HUES6 (cell line): ENCODE measurements around the gene ZAP70.

Experiments used
- H3K27ac ChIP-seq: 2 replicates; pipeline ENCODE4 v1.7.0; 2013; ENCODE audit warnings: low read depth, mild to moderate bottlenecking, low read length, inconsistent platforms
- H3K27me3 ChIP-seq: 2 replicates; pipeline ENCODE4 v1.6.1; 2013; ENCODE audit warnings: low read length; ENCODE audit not compliant: control insufficient read depth, insufficient read depth
- H3K36me3 ChIP-seq: 2 replicates; pipeline ENCODE4 v1.6.1; 2013; ENCODE audit warnings: low read length; ENCODE audit not compliant: control insufficient read depth, insufficient read depth
- H3K4me1 ChIP-seq: 2 replicates; pipeline ENCODE4 v1.6.1; 2013; ENCODE audit warnings: low read length; ENCODE audit not compliant: control insufficient read depth, insufficient read depth
- H3K4me3 ChIP-seq: 2 replicates; pipeline ENCODE4 v1.5.1; 2013; ENCODE audit warnings: low read depth, low read length
- H3K9ac ChIP-seq: one replicate; pipeline ENCODE4 v1.6.1; 2013; ENCODE audit warnings: mild to moderate bottlenecking, low read length
- H3K9me3 ChIP-seq: 2 replicates; pipeline ENCODE4 v1.6.1; 2013; ENCODE audit warnings: low read depth, low read length; ENCODE audit not compliant: control insufficient read depth, insufficient read depth

ZAP70 gene

DNA sequence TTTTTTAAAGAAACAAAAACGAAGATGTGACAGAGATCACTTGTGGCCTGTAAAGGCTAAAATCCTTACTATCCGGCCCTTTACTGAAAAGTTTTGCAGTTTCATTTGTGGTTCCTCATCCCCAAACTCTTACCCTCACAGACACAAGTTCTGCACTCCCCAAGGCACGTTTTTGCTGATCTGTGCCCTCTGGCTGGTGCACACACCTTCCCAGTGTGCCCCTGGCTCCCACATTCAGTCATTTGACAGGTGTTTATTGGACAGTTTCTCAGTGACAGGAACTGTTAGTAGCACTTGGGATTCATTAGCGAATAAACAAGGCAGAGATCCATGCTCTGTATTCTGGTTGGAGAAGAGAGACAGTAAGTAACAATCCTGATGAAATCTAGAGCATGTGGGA lies 22.8 kb downstream of the ZAP70 start:
- H3K4me1 ChIP-seq, result no peaks in the 10 kb centered on the region
- H3K9ac ChIP-seq, result no peak overlapping the region
- no peaks in the 10 kb centered on the region for H3K9me3 ChIP-seq
- H3K27me3 ChIP-seq, result no peaks in the 10 kb centered on the region
- no peak overlapping the region for H3K27ac ChIP-seq
- H3K4me3 ChIP-seq, result no peak overlapping the region
- H3K36me3 ChIP-seq, result no peaks in the 10 kb centered on the region; the same call in 1 of the 2 replicates

DNA sequence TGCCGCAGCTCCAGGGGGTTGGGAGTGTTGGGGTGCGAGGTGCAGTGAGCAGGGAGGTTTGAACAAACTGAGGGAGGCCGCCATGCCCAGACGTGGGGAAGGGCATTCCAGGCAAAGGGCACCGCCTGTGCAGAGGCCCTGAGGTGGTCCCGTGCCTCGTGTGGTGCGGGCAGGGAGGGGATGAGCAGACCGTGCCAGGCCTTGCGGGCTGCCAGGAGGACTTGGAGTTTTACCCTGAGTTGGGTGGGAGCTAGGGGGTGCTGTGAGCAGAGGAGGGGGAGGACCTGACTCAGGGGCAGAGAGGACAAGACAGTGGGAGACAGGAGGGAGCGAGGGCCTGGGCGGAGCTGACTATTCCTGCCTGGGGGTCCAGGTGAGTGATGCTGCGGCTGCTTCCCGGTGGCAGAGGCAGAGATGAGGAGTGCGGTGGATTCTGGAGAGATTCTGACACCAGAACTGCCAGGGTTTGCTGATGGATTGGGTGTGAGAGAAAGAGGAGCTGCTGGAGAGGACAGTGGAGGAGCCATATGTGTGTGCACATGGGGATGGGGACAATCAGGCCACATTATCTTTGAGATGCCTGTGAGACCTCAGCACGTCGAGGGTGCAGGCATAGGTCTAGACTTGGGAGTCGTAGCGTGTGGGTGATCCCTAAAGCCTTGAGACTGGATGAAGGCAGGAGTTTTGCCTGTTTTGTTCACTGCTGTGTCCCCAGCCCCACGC lies 23.4 kb downstream of the ZAP70 start:
- Histone ChIP-seq H3K9ac (no peak overlapping the region), H3K27ac (no peak overlapping the region), H3K27me3 (no peaks in the 10 kb centered on the region), H3K4me3 (no peak overlapping the region), H3K4me1 (no peaks in the 10 kb centered on the region), H3K9me3 (no peaks in the 10 kb centered on the region), H3K36me3 (no peaks in the 10 kb centered on the region; the same call in 1 of the 2 replicates)

DNA sequence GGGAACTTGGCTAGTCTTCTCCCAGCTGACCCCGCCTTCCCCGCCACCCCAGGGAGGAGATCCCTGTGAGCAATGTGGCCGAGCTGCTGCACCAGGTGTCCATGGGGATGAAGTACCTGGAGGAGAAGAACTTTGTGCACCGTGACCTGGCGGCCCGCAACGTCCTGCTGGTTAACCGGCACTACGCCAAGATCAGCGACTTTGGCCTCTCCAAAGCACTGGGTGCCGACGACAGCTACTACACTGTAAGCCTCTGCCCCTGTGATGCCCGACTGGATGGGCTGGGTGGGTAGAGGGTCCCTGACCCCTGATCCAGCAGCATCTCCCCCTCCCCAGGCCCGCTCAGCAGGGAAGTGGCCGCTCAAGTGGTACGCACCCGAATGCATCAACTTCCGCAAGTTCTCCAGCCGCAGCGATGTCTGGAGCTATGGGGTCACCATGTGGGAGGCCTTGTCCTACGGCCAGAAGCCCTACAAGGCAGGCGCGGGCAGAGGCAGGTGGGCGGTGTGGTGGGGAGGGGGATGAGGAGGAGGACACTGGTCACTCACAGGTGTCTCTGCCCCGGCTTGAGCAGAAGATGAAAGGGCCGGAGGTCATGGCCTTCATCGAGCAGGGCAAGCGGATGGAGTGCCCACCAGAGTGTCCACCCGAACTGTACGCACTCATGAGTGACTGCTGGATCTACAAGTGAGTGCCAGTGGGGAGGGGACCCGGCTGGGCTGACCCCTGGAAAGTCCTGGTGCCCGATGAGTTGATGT lies 24.2 kb downstream of the ZAP70 start:
- no peaks in the 10 kb centered on the region for H3K4me1 ChIP-seq
- no peaks in the 10 kb centered on the region for H3K9me3 ChIP-seq
- H3K4me3 ChIP-seq, result no peak overlapping the region
- H3K9ac ChIP-seq, result no peak overlapping the region
- H3K27ac ChIP-seq, result no peak overlapping the region
- no peaks in the 10 kb centered on the region for H3K27me3 ChIP-seq
- H3K36me3 ChIP-seq, result no peaks in the 10 kb centered on the region; the same call in 1 of the 2 replicates

DNA sequence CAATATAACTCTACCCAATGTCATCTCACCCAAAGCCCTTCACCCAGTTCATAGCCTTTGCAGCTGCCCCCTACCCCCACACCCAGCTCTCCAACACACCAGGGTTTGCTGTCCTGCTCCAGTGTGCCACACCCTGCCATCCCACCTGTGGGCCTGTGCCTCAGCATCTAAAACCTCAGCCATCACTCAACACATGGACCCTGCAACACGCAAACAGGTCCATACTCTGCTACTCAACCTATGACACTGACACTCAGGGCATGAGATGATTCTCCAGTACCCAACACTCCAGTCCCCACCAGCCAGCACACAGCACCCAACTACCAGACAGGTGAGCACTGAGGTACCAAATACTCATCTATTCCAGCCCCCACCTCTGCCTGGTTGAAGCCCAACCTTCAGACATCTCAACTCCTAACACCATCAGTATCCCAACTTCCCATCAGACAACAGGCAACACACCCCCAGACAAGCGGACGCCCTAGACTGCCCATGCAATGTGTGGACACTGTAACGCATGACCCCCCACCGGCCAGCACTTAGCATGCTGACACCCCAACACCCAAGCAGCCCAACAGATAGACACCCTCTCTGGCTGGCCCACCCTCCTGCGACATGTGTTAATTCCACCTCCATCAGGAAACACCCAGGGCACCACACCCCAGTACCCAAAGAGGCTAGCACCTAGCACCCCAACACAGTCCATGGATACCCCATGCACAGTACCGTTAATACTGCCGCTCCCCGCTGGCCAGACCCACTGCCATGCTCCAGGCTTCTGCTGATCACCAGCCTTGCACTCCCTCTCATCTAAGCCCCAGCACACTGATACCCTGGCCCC lies 25.0 kb downstream of the ZAP70 start:
- no peaks in the 10 kb centered on the region; the same call in 1 of the 2 replicates for H3K36me3 ChIP-seq
- no peak overlapping the region for H3K4me3 ChIP-seq
- no peaks in the 10 kb centered on the region for H3K27me3 ChIP-seq
- no peak overlapping the region for H3K27ac ChIP-seq
- H3K9ac ChIP-seq, result no peak overlapping the region
- H3K9me3 ChIP-seq, result no peaks in the 10 kb centered on the region
- no peaks in the 10 kb centered on the region for H3K4me1 ChIP-seq

GRCh38 chr2:97739020-97739892 lies 25.9 kb downstream of the ZAP70 start:
- H3K36me3 ChIP-seq, result no peaks in the 10 kb centered on the region
- no peak overlapping the region for H3K9ac ChIP-seq
- H3K27ac ChIP-seq, result no peak overlapping the region
- H3K4me3 ChIP-seq, result no peak overlapping the region
- no peaks in the 10 kb centered on the region for H3K4me1 ChIP-seq
- no peaks in the 10 kb centered on the region for H3K9me3 ChIP-seq
- H3K27me3 ChIP-seq, result no peaks in the 10 kb centered on the region

DNA sequence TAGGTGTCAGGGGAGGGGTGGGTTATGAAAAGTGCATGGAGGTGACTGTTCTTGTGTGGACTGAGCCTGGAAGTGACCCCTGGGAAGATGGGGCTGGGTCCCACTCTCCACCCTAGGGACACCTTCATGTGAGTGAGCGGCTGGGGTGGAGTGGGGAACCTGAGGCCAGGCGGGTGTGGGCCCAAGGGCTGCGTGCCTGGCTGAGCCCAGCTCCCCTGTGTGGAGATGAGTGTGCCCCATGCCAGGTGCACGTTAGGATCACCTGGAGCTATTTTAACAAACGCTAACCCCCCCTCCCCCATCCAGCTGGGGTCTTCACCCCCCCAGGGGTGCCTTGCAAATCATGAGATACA lies 26.5 kb downstream of the ZAP70 start:
- Histone ChIP-seq H3K4me1 (no peaks in the 10 kb centered on the region), H3K36me3 (no peaks in the 10 kb centered on the region), H3K4me3 (no peak overlapping the region), H3K27me3 (no peaks in the 10 kb centered on the region), H3K9me3 (no peaks in the 10 kb centered on the region), H3K27ac (no peak overlapping the region), H3K9ac (no peak overlapping the region)

DNA sequence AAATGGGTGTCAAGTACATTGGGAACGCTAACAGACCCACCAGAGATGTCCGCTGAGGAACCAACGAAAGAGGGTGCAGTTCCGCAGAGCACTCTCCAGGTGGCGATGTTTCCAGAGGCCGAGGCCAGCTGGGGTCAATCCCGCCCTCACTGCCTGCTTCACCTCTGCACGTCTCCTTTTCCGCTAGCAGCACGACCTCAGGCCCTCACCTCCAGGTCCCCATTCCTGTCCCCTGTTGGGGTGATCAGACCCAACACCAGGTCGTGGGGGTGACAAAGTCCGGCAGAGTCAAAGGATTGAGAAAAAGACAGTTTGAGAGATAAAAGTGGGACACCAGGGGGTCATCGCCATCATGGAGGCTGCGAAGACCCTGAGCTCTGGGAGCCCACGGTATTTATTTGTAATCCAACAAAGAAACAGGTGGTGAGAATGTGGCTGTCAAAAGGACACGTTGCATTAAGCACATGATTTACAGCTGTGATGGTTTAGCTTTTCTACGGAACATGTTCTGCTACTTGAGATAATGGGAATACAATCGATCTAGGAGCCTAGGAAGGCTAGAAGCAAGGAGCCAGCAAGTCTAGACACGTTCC lies 27.3 kb downstream of the ZAP70 start:
- Histone ChIP-seq H3K9ac (no peak overlapping the region), H3K4me3 (no peak overlapping the region), H3K27ac (no peak overlapping the region), H3K4me1 (no peaks in the 10 kb centered on the region), H3K36me3 (no peaks in the 10 kb centered on the region), H3K27me3 (no peaks in the 10 kb centered on the region), H3K9me3 (no peaks in the 10 kb centered on the region)

DNA sequence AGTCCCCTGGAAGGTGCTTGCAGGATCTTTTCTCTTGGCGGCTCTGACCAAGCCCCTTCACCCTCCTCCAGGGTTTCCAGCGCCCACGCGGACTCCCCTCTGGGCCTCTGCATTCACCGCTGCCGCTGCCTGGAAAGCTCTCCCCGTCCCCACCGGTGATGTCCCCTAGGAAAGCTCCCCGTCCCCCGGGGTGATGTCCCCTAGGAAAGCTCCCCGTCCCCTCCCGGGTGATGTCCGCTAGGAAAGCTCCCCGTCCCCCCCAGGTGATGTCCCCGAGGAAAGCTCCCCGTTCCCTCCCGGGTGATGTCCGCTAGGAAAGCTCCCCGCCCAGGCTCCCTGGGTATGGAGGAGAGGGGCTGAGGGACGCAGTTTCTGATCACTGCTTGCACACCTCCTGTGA lies 27.9 kb downstream of the ZAP70 start:
- Histone ChIP-seq H3K4me3 (no peak overlapping the region), H3K27me3 (no peaks in the 10 kb centered on the region), H3K27ac (no peak overlapping the region), H3K9me3 (no peaks in the 10 kb centered on the region), H3K36me3 (no peaks in the 10 kb centered on the region), H3K4me1 (no peaks in the 10 kb centered on the region), H3K9ac (no peak overlapping the region)

- Histone ChIP-seq H3K27ac (no peak overlapping the region), H3K27me3 (no peaks in the 10 kb centered on the region), H3K4me3 (no peak overlapping the region), H3K36me3 (no peaks in the 10 kb centered on the region), H3K4me1 (no peaks in the 10 kb centered on the region), H3K9ac (no peak overlapping the region), H3K9me3 (no peaks in the 10 kb centered on the region)
Observed at GRCh38 chr2:97741686-97742085, 28.3 kb downstream of the ZAP70 start.

DNA sequence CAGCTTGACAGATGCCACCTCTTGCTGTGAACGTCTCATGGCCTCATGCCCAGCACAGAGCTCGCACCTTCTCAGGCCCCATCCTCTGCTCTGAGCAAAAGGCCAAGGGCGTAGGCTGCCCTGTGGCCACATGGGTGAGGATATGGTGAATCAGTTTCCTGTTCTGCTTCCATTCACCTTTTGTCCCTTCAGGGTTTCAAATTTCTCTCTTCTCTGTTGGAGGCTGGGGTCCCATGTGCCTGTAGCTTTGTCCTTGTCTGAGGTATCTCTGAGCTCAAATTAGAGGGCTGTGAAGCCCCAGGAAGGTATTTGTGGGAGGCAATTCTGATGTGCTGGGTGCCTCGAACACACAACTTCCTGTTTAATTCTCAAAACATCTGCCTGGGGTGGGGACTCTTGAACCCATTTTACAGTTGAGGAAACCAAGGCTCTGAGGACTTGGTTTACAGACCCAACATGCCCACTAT lies 29.0 kb downstream of the ZAP70 start:
- Histone ChIP-seq H3K4me3 (no peak overlapping the region), H3K27me3 (no peaks in the 10 kb centered on the region), H3K9ac (no peak overlapping the region), H3K9me3 (no peaks in the 10 kb centered on the region), H3K27ac (no peak overlapping the region), H3K4me1 (no peaks in the 10 kb centered on the region), H3K36me3 (no peaks in the 10 kb centered on the region)
